ELF-1 (cell line): ENCODE measurements around the gene WDFY4.

Experiments
- DNase-seq: peaks from one replicate; pipeline ENCODE4 v3.0.0-alpha.2; 2016; ENCODE audit warnings: low read depth, low spot score

WDFY4 gene

GRCh38 chr10:48941427-48942075 is 256.9 kb downstream of the WDFY4 start:
- no peak for DNase-seq

- no peak for DNase-seq
These were observed 258.4 kb downstream of the WDFY4 start for GRCh38 chr10:48943096-48943495.

- no peak for DNase-seq
These were observed 259.5 kb downstream of the WDFY4 start for GRCh38 chr10:48944171-48944570.

DNA sequence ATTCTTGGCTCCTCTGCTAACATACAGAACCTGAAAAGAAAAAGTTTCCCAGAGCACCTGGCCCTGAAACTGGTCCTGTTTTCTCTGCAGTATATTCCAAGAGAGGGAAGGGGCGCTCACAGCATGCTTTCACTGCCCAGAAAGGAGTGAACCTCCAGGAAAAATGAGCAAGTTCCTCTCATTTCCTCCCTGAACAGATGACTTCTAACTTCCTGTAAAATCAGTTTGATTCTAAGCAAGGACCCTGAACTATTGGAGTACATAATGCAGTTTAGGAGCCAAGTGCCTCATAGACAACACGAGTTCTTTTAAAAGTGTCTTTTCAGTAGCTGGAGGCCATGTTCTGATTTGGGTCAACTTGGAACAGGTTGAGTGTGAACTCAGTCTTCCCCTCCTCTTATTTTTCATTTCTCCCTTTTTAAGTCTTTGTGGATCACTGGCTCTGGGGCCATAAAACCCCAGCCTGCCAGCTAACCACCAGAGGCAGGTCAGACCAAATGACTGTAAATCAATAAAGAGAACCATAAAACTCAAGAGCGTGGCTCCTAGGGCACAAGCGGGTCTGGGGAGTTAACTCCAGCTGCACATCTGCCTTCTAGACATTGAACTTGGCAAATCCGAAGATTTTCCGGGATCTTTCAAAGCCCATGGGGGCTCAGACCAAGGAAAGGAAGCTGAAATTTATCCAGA is 260.9 kb downstream of the WDFY4 start:
- DNase-seq: peak; percentile 7

GRCh38 chr10:48946332-48946731 is 261.7 kb downstream of the WDFY4 start:
- no peak for DNase-seq

GRCh38 chr10:48946891-48947500 is 262.3 kb downstream of the WDFY4 start:
- no peak for DNase-seq

GRCh38 chr10:48947690-48948469 is 263.2 kb downstream of the WDFY4 start:
- no peak for DNase-seq

GRCh38 chr10:48948470-48949037 is 263.9 kb downstream of the WDFY4 start:
- DNase-seq: no peak

DNA sequence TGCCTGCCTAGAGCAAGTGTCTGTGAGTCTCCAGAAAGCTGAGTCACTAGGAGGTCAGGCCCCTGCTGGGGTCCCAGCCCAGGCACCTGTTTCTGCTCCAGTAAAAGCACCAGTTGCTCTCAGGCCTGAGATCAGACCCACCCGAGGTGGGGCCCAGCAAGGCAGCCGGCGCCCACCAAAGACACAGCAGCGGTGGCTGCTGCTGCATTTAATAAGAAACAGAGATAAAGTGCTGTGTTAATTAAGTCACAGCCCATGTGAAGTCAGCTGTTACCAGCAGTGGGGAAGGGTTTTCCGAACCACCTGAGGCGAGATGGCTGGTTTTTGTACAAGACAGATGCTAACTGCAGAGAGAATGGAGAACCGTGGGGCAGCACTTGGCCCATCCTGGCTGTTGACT is 267.0 kb downstream of the WDFY4 start:
- no peak for DNase-seq

- no peak for DNase-seq
These were observed 272.9 kb downstream of the WDFY4 start for GRCh38 chr10:48957361-48958151.

DNA sequence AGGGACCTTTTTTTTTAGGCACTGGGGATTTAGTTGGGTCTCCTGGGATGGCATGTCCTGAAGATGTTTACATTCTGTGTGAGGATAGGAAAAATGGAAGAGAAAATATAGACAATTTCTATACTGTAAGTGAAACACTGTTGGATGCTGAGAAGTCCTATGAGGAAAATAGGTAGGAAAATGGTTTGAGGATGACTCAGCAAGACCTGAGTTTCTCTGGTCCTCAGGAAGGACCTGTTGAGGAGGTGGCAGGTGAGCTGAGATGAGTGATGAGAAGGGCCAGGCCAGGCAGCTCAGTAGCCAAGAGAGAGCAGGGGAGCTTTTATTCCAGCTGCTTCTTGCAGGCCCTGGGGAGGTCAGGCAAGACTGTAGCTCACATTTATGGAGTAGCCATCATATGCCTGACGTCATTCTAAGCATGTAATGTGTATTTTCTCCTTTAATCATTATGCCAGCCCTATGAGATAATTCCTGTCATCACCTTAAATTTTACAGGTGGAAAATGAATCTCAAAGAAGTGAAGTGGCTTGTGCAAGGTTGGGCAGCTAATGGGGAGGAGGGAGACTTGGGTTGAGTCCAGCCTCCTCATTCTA is 274.0 kb downstream of the WDFY4 start:
- no peak for DNase-seq

GRCh38 chr10:48964038-48964437 is 279.4 kb downstream of the WDFY4 start:
- DNase-seq: no peak

DNA sequence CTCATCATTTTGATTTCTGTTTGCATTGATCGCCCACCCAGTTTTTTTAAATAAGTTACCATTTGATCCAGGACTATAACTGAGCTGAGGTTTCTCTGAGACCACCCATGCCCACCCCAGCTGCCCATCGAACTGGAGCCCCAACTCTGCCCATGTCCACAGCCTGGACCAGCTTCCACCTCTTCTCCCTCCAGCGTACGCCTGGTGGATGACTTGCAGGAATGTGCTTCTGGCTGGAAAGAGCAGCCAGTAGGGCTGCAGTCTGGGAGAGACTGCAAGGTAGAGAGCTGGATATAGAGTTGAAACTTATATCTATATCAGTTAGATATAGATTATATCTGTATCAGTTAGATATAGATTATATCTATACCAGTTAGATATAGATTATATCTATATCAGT is 280.8 kb downstream of the WDFY4 start:
- DNase-seq: no peak

- DNase-seq: no peak
These were observed 283.4 kb downstream of the WDFY4 start for GRCh38 chr10:48968036-48968435.

DNA sequence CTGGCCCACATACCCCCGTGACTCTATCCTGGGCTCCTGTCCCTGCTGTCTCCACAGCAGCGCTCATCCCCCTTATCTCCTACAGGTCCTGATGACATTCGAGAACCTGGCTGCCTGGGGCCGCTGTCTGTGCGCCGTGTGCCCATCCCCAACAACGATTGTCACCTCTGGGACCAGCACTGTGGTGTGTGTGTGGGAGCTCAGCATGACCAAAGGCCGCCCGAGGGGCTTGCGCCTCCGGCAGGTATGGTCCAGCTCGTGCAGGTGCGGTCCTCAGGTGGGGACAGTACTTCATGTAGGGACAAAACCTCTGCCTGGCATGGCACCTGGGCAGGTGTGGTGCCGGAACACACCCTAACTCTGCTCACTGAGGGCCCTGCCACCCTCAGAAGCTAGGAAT is 285.4 kb downstream of the WDFY4 start:
- DNase-seq: no peak

- DNase-seq: no peak
These were observed 286.0 kb downstream of the WDFY4 start for GRCh38 chr10:48970654-48971053.

- no peak for DNase-seq
These were observed 288.4 kb downstream of the WDFY4 start for GRCh38 chr10:48973065-48973464.

DNA sequence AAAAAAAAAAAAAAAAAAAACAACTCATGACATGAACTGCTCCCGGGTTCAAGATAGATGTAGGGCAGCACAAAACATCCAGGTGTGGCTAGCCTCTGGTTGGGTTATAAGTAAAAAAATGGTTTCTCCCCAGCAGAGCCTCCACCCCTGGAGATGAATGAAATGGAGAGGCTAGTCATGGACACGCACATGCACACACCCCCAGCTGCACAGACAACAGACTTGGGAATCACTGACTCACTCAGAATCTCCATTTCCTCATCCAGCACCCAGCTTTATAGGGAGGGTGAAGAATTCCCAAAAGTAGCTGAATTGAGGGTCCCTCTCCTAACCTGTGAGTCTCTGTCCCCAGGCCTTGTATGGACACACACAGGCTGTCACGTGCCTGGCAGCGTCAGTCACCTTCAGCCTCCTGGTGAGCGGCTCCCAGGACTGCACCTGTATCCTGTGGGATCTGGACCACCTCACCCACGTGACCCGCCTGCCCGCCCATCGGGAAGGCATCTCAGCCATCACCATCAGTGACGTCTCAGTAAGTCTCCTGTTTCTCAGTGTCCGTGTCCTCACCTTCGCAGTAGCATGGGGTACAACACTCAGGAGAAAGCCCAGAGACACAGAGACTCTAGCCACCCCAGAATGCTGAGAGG is 290.0 kb downstream of the WDFY4 start:
- no peak for DNase-seq

GRCh38 chr10:48976196-48976595 is 291.5 kb downstream of the WDFY4 start:
- no peak for DNase-seq

DNA sequence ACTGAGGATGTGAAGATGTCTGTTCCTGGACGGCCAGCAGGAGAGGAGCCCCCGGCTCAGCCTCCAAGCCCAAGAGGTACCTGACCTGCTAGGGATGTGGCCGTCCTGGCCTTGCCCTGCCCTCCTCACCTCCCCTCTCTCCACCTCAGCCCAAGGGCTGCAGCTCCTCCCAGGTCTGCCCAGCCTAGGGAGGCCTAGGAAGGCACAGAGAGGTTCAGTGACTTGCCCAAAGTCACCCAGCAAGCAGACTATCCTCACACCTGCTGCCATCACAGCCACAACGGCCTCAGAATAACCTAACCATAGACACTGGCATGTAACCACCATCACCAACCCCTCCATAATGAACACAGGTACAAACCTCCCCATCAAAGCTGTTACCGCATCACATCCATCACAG is 293.6 kb downstream of the WDFY4 start:
- DNase-seq: no peak
